GM12891 (cell line): ENCODE results near the gene TBC1D32. TPM values are rescaled to one million over a fixed set of nuclear protein-coding genes. Genes with fewer than 3 reads are reported as not detected.
A peak's percentile ranks its signal among the peaks of the same experiment; 100 is the strongest.
"Not testable (repeated sequence)": the region's sequence is repeated elsewhere in the genome, so short reads cannot be mapped to it uniquely, and the experiment has no call there.

ENCODE experiments used
- DNase-seq: peaks from one replicate; pipeline ENCODE4 v3.0.0; 2011; ENCODE audit warnings: low spot score; ENCODE audit not compliant: insufficient read length
- FAIRE-seq: peaks from 2 replicates; lab custom pipeline; 2011; peaks lifted over from hg19 to GRCh38; lab: Jason Lieb, UNC
- PAX5 ChIP-seq: IDR thresholded peaks from 2 replicates; pipeline ENCODE4 v1.6.1; 2011; ENCODE audit warnings: low read length, moderate library complexity, mild to moderate bottlenecking; ENCODE audit not compliant: insufficient read depth, severe bottlenecking
- POLR2A ChIP-seq: IDR thresholded peaks from 2 replicates; pipeline ENCODE4 v1.6.1; 2011; ENCODE audit warnings: low read depth, low read length, control low read depth
- POLR2AphosphoS5 ChIP-seq: IDR thresholded peaks from 2 replicates; pipeline ENCODE4 v1.6.1; 2011; ENCODE audit warnings: low read depth, low read length, control low read depth
- POU2F2 ChIP-seq: IDR thresholded peaks from 2 replicates; pipeline ENCODE4 v1.6.1; 2011; ENCODE audit warnings: low read depth, mild to moderate bottlenecking, control low read depth, low read length, moderate library complexity
- SPI1 ChIP-seq: IDR thresholded peaks from 2 replicates; pipeline ENCODE4 v1.6.1; 2011; ENCODE audit warnings: low read depth, low read length, control low read depth
- TAF1 ChIP-seq: IDR thresholded peaks from 2 replicates; pipeline ENCODE4 v1.6.1; 2011; ENCODE audit warnings: low read depth, low read length, control low read depth
- polyA plus RNA-seq: library from polyadenylated mRNA; unstranded; fragments of >200 nt; gene quantifications from one replicate; pipeline ENCODE4 v1.2.1, GENCODE V29; 2012; ENCODE audit warnings: low read depth, missing spikeins, inconsistent platforms; ENCODE audit not compliant: missing spikeins

The TBC1D32 gene, protein sequence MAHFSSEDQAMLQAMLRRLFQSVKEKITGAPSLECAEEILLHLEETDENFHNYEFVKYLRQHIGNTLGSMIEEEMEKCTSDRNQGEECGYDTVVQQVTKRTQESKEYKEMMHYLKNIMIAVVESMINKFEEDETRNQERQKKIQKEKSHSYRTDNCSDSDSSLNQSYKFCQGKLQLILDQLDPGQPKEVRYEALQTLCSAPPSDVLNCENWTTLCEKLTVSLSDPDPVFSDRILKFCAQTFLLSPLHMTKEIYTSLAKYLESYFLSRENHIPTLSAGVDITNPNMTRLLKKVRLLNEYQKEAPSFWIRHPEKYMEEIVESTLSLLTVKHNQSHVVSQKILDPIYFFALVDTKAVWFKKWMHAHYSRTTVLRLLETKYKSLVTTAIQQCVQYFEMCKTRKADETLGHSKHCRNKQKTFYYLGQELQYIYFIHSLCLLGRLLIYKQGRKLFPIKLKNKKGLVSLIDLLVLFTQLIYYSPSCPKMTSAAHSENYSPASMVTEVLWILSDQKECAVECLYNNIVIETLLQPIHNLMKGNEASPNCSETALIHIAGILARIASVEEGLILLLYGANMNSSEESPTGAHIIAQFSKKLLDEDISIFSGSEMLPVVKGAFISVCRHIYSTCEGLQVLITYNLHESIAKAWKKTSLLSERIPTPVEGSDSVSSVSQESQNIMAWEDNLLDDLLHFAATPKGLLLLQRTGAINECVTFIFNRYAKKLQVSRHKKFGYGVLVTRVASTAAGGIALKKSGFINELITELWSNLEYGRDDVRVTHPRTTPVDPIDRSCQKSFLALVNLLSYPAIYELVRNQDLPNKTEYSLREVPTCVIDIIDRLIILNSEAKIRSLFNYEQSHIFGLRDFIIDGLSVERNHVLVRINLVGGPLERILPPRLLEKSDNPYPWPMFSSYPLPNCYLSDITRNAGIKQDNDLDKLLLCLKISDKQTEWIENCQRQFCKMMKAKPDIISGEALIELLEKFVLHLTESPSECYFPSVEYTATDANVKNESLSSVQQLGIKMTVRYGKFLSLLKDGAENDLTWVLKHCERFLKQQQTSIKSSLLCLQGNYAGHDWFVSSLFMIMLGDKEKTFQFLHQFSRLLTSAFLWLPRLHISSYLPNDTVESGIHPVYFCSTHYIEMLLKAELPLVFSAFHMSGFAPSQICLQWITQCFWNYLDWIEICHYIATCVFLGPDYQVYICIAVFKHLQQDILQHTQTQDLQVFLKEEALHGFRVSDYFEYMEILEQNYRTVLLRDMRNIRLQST
- polyA plus RNA-seq: 1.2 TPM

DNA sequence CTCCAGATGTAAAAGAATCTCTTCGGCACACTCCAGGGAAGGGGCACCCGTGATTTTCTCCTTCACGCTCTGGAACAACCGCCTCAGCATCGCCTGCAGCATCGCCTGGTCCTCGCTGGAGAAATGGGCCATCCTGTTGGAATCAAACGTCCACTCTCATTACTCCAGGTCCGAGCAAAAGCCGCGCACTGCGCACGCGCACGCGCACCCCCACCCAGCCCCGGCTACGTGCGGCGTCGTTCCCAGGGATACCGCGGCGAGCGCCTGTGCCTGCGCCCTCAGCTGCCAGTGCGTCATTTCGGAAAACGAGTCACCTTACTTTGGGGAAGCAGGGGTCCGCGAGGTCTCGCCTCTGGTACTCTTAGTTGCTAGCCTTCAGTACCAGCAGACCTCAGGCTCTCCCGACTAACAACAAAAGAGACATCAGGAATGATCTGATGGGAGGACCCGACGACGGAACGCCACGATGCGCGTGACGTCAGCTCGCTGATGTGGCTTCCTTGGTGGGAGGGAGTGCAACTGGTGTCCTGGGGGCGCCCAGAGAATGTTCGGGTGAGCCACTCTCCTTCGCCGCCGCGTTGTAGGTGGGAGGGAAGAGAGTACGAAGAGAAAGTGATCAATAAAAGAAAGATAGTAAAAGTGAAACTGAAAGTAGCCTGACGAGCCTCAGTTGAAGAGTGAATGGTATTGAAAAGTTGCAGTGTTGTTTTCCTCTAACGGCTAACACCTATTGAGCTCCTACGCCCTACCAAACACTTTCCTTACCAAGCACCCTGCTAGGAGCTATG, at the start of gene TBC1D32:
Gene TBC1D32, minus strand, starts transcription at position 182 of the 788 bp plus-strand sequence. Its CDS starts 50 bp downstream, at position 132.
- TF ChIP-seq POLR2A: peak; percentile 80
- peak; percentile 61 for TF ChIP-seq POLR2AphosphoS5
- TF ChIP-seq TAF1: no peak
- TF ChIP-seq POU2F2: peak; percentile 29; the same call in 1 of the 2 replicates
- no peak for TF ChIP-seq PAX5
- TF ChIP-seq SPI1: no peak
- DNase-seq (peak; percentile 70), FAIRE-seq (peak; percentile 98)

DNA sequence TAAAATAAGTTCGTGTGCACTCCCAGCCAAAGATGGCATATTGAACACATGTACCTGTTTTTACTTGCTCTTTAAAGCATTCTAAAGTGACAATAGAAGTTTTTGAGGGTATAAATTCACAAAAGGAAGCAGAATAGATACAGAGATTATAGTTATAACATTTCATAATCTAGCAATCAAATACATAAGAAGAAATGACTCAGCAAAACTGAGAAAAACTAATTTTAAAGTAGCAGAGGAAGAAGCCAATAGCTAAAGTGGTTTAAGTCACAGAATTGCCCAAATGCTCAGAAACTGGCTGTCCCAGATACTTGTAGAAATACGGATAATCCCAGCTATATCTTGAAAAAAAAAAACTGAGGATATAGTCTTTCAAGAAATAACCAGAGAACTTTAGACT, 49.2 kb upstream of the TBC1D32 start:
- no peak for DNase-seq

DNA sequence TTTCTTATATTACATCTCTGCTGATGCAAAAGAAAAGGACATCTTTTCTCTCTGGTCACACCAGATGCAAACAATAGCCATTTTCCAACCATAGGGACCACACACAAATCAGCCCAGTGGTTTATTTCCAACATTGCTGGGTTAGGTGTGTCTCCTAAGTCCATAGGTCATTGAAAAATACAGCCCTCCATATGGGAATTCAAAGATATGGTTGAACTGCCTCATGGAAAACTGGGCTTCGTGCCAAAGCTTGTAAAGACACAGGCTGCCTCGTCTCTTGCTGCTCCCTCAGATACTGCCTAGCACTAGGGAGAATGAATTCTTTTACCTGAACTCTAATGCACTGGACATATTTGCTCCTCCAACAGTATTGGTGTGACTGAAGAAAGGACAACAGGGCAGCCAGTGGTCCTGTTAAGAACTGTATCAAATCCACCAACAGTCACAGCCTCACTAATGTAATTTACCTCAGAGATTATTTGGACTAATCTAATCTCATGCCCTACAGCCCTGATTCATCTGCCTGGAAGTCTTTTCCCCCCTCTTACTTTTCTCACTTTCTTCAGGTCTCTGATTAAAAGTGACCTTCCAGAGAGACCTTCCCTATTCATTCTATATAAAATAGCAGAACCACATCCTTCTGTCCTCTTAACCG, 48.3 kb upstream of the TBC1D32 start:
- no peak for FAIRE-seq
- TF ChIP-seq TAF1: no peak
- no peak for DNase-seq

More for the DNA sequence above, 49.2 kb upstream of the TBC1D32 start:
- no peak for TF ChIP-seq POLR2A
- no peak for TF ChIP-seq POLR2AphosphoS5
- TF ChIP-seq SPI1: no peak
- TF ChIP-seq PAX5: no peak
- TF ChIP-seq TAF1: no peak
- TF ChIP-seq POU2F2: no peak
- no peak for FAIRE-seq

DNA sequence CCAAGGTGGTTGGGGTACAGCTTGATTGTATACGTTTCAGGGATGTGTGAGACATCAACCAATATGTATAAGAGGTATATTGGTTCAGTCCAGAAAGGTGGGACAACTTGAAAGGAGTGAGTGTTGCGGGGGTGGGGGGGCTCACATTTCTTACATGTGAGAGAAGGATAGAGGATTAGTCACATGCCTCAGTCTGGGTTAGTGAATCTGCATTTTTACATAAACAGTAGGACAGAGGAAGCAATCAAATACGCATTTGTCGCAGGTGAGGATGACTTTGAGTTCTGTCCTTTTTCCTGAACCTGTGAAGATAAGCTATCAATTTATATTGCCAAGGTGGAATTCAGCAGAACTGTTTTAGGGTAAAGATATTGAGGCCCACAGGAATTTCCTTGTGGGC, 42.1 kb upstream of the TBC1D32 start:
- no peak for TF ChIP-seq POLR2AphosphoS5
- no peak for TF ChIP-seq SPI1
- TF ChIP-seq POU2F2: no peak
- no peak for TF ChIP-seq PAX5
- TF ChIP-seq TAF1: no peak
- FAIRE-seq: no peak
- no peak for DNase-seq

DNA sequence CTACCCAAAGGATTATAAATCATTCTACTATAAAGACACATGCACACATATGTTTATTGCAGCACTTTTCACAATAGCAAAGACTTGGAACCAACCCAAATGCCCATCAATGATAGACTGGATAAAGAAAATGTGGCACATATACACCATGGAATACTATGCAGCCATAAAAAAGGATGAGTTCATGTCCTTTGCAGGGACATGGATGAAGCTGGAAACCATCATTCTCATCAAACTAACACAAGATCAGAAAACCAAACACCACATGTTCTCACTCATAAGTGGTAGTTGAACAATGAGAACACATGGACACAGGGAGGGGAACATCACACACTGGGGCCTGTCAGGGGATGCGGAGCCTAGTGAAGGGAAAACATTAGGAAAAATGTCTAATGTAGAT, 39.9 kb upstream of the TBC1D32 start:
- FAIRE-seq, DNase-seq: not testable (repeated sequence)

DNA sequence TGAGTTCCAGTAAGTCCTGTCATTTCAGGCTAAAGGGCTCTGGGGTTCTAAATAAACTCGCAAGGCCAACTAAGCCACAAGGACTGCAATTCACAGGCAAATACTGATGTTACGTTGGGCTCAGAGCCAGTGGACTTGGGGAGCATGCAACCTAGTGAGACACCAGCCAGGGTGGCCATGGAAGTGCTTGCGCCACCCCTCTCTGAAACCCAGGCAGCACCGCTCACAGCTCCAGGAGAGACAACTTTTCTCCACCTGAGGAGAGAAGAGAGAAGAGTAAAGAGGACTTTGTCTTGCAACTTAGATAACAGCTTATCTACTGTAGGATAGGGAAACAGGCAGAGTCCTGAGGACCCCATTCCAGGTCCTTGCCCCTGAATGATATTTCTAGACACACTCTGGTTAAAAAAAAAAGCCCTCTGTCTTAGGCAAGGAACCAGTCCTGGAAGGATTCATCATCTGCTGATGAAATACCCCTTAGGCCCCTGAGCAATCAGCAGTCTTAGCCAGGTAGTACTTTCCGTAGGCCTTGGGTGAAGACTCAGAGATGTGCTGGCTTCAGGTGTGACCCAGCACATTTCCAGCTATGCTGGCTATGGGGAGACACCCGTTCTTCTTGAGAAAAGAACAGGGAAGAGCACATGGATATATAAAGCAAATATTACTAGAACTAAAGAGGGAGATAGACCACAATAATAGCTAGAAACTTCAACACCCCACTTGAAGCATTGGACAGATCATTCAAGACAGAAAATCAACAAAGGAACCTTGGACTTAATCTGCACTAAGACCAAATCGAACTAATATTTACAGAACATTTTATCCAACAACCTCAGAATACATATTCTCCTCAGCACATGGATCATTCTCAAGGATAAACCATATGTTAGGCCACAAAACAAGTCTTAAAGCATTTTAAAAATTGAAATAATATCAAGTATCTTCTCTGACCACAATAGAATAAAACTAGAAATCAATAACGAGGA, 31.5 kb upstream of the TBC1D32 start:
- DNase-seq (no peak), FAIRE-seq (no peak)
- TF ChIP-seq SPI1: no peak
- TF ChIP-seq PAX5: no peak
- no peak for TF ChIP-seq POLR2AphosphoS5
- TF ChIP-seq TAF1: no peak
- no peak for TF ChIP-seq POLR2A
- TF ChIP-seq POU2F2: no peak

DNA sequence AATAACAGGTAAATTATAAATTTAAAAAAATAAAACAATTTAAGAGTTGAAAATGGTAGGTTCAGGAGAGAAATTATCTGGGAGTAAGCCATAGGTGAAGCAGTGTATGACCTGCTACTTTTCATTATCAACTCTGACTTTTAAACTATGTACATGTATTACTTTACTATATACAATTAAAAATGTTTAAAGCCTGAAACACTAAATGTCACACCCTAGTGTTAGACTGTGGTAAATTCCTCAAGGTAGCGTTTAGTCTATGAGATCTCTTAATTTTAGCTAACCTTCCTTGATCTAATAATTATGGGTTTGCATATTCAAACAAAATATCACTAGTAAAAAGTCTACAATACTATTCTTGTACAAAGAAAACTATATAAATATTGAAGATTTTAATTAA, 22.3 kb upstream of the TBC1D32 start:
- TF ChIP-seq PAX5: no peak
- TF ChIP-seq TAF1: no peak
- no peak for TF ChIP-seq POU2F2
- no peak for TF ChIP-seq SPI1
- no peak for TF ChIP-seq POLR2AphosphoS5
- no peak for TF ChIP-seq POLR2A
- DNase-seq (no peak), FAIRE-seq (no peak)

DNA sequence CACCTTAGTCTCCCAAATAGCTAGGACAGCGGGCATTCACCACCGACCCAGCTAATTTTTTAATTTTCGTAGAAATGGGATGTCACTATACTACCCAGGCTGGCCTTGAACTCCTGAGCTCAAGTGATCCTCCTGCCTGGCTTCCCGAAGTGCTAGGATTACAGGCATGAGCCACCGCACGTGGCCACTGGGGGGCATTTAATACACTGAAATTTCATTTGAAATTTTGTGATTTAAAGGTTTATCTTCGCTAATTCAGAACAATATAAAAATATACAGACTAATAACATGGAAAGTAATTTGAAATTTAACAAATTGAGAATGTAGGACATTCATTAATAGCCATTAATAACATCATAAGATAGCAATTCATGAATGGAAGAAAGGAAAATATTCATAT, 20.5 kb upstream of the TBC1D32 start:
- DNase-seq: no peak
- no peak for FAIRE-seq
- TF ChIP-seq POU2F2 (no peak), SPI1 (no peak), TAF1 (no peak), PAX5 (no peak), POLR2AphosphoS5 (no peak), POLR2A (no peak)
